Measurements from ENCODE around the gene FHIT. TPM values are rescaled to one million over a fixed set of nuclear protein-coding genes. Genes with fewer than 3 reads are reported as not detected.

The FHIT gene
- total RNA-seq, 2 experiments from 2014 or later, result 7.6 to 7.9 TPM

GRCh38 chr3:60238550-60238949, 1012.7 kb downstream of the FHIT start:
- POLR2A ChIA-PET, result no interaction called here
- no peak for ATAC-seq
- intact Hi-C loops (cut with micrococcal nuclease), result no loop called here
- Mint-ChIP-seq H3K9me3 (peaks cover 3% of the 10 kb centered on the region), H3K27ac (no peak overlapping the region), H3K4me1 (ENCODE audit: low read depth) (no peaks in the 10 kb centered on the region), H3K27me3 (no peaks in the 10 kb centered on the region), H3K36me3 (ENCODE audit: low read depth) (no peaks in the 10 kb centered on the region), H3K4me3 (no peak overlapping the region)
- CTCF ChIA-PET, result no interaction called here
- DNase-seq, result no peak
- no peak for TF ChIP-seq CTCF (IDR thresholded peaks at IDR 0.05)

GRCh38 chr3:60229502-60229901, 1021.8 kb downstream of the FHIT start:
- H3K36me3 Mint-ChIP-seq (ENCODE audit: low read depth), result no peaks in the 10 kb centered on the region
- ChIA-PET CTCF (interaction anchor here (0.6 kb wide), 1 partner anchor 23 kb away, joined by 3 read pairs; no protein-coding TSS in a partner anchor), POLR2A (no interaction called here)
- DNase-seq (no peak), ATAC-seq (no peak)
- no peak overlapping the region for H3K4me3 Mint-ChIP-seq
- no peaks in the 10 kb centered on the region for H3K27me3 Mint-ChIP-seq
- TF ChIP-seq CTCF (IDR thresholded peaks at IDR 0.05), result no peak
- H3K9me3 Mint-ChIP-seq, result peaks cover 3% of the 10 kb centered on the region
- intact Hi-C loops (cut with micrococcal nuclease), result no loop called here
- peak overlapping the region; percentile 2 for H3K27ac Mint-ChIP-seq
- H3K4me1 Mint-ChIP-seq (ENCODE audit: low read depth), result peaks cover 6% of the 10 kb centered on the region

GRCh38 chr3:60228823-60229222, 1022.4 kb downstream of the FHIT start:
- Mint-ChIP-seq H3K4me3 (no peak overlapping the region), H3K27me3 (no peaks in the 10 kb centered on the region), H3K9me3 (peaks cover 1% of the 10 kb centered on the region), H3K4me1 (ENCODE audit: low read depth) (peaks cover 6% of the 10 kb centered on the region), H3K27ac (no peak overlapping the region), H3K36me3 (ENCODE audit: low read depth) (no peaks in the 10 kb centered on the region)
- ATAC-seq (peak; percentile 81), DNase-seq (peak; percentile 8)
- TF ChIP-seq CTCF (IDR thresholded peaks at IDR 0.05), result no peak
- ChIA-PET CTCF (no interaction called here), POLR2A (no interaction called here)
- intact Hi-C loops (cut with micrococcal nuclease), result no loop called here

- ATAC-seq (no peak), DNase-seq (no peak)
- TF ChIP-seq CTCF (IDR thresholded peaks at IDR 0.05), result no peak
- Mint-ChIP-seq H3K4me3 (no peak overlapping the region), H3K27me3 (no peaks in the 10 kb centered on the region), H3K36me3 (ENCODE audit: low read depth) (no peaks in the 10 kb centered on the region), H3K27ac (no peak overlapping the region), H3K4me1 (ENCODE audit: low read depth) (peaks cover 6% of the 10 kb centered on the region), H3K9me3 (no peaks in the 10 kb centered on the region)
- intact Hi-C loops (cut with micrococcal nuclease), result no loop called here
- ChIA-PET CTCF (no interaction called here), POLR2A (no interaction called here)
Measured at GRCh38 chr3:60226912-60227311, 1024.3 kb downstream of the FHIT start.

GRCh38 chr3:60225848-60226247, 1025.4 kb downstream of the FHIT start:
- POLR2A ChIA-PET, result no interaction called here
- Mint-ChIP-seq H3K4me1 (ENCODE audit: low read depth) (peaks cover 6% of the 10 kb centered on the region), H3K36me3 (ENCODE audit: low read depth) (no peaks in the 10 kb centered on the region), H3K4me3 (no peak overlapping the region), H3K27me3 (no peaks in the 10 kb centered on the region), H3K9me3 (no peaks in the 10 kb centered on the region), H3K27ac (no peak overlapping the region)
- CTCF ChIA-PET, result no interaction called here
- no peak for TF ChIP-seq CTCF (IDR thresholded peaks at IDR 0.05)
- DNase-seq, result no peak
- ATAC-seq, result no peak
- intact Hi-C loops (cut with micrococcal nuclease), result no loop called here

Data from activated CD8-positive, alpha-beta T cell treated with anti-CD3 and anti-CD28 coated beads for 36 hours (primary cell).